ENCODE measurements around the gene POP4. TPM values are rescaled to one million over a fixed set of nuclear protein-coding genes. Genes with fewer than 3 reads are reported as not detected.
A peak's percentile ranks its signal among the peaks of the same experiment; 100 is the strongest.

Gene POP4
- total RNA-seq, 2 experiments from 2014 or later: 79.9 to 80.3 TPM

- H3K27me3 Mint-ChIP-seq: peaks cover 10% of the 10 kb centered on the region
- no peak overlapping the region for H3K27ac Mint-ChIP-seq
- DNase-seq (no peak), ATAC-seq (ENCODE audit: low read depth) (no peak)
- H3K9me3 Mint-ChIP-seq: peaks cover 2% of the 10 kb centered on the region
- H3K36me3 Mint-ChIP-seq: no peaks in the 10 kb centered on the region
- POLR2A ChIA-PET: interaction anchor here (1.1 kb wide), 1 partner anchor 14 kb away, joined by 5 read pairs; no protein-coding TSS in a partner anchor
- no peak overlapping the region for H3K4me3 Mint-ChIP-seq
- no peaks in the 10 kb centered on the region for H3K4me1 Mint-ChIP-seq
These were observed 27.9 kb downstream of the POP4 start for GRCh38 chr19:29634002-29634401.

GRCh38 chr19:29634423-29635130 is 28.5 kb downstream of the POP4 start:
- Mint-ChIP-seq H3K27me3 (peaks cover 10% of the 10 kb centered on the region), H3K9me3 (peaks cover 2% of the 10 kb centered on the region), H3K27ac (no peak overlapping the region), H3K36me3 (no peaks in the 10 kb centered on the region), H3K4me1 (no peaks in the 10 kb centered on the region), H3K4me3 (no peak overlapping the region)
- ATAC-seq (ENCODE audit: low read depth) (no peak), DNase-seq (no peak)
- POLR2A ChIA-PET: interaction anchor here (1.1 kb wide), 1 partner anchor 14 kb away, joined by 5 read pairs; no protein-coding TSS in a partner anchor

- Mint-ChIP-seq H3K4me3 (no peak overlapping the region), H3K27ac (no peak overlapping the region), H3K36me3 (no peaks in the 10 kb centered on the region), H3K9me3 (peaks cover 2% of the 10 kb centered on the region), H3K27me3 (peaks cover 10% of the 10 kb centered on the region), H3K4me1 (no peaks in the 10 kb centered on the region)
- DNase-seq (no peak), ATAC-seq (ENCODE audit: low read depth) (no peak)
- POLR2A ChIA-PET: no interaction called here
These were observed 29.9 kb downstream of the POP4 start for GRCh38 chr19:29635963-29636362.

GRCh38 chr19:29636553-29637360 is 30.7 kb downstream of the POP4 start:
- Mint-ChIP-seq H3K4me1 (no peaks in the 10 kb centered on the region), H3K36me3 (no peaks in the 10 kb centered on the region), H3K27ac (no peak overlapping the region), H3K27me3 (peaks cover 16% of the 10 kb centered on the region), H3K9me3 (peaks cover 2% of the 10 kb centered on the region), H3K4me3 (no peak overlapping the region)
- POLR2A ChIA-PET: no interaction called here
- DNase-seq: no peak
- ATAC-seq (ENCODE audit: low read depth): no peak

- Mint-ChIP-seq H3K27ac (no peak overlapping the region), H3K4me1 (no peaks in the 10 kb centered on the region), H3K9me3 (peaks cover 1% of the 10 kb centered on the region), H3K27me3 (peaks cover 11% of the 10 kb centered on the region), H3K4me3 (no peak overlapping the region), H3K36me3 (no peaks in the 10 kb centered on the region)
- ATAC-seq (ENCODE audit: low read depth) (no peak), DNase-seq (no peak)
- POLR2A ChIA-PET: interaction anchor here (1.0 kb wide), 1 partner anchor 33 kb away, joined by 3 read pairs; the partner anchor contains the start of gene POP4
These were observed 33.0 kb downstream of the POP4 start for GRCh38 chr19:29639086-29639485.

- Mint-ChIP-seq H3K27ac (no peak overlapping the region), H3K36me3 (peaks cover 2% of the 10 kb centered on the region), H3K4me1 (peaks cover 4% of the 10 kb centered on the region), H3K4me3 (no peak overlapping the region), H3K27me3 (peaks cover 11% of the 10 kb centered on the region), H3K9me3 (no peaks in the 10 kb centered on the region)
- ATAC-seq (ENCODE audit: low read depth) (no peak), DNase-seq (no peak)
- POLR2A ChIA-PET: no interaction called here
These were observed 34.1 kb downstream of the POP4 start for GRCh38 chr19:29640231-29640630.

GRCh38 chr19:29641597-29641996 is 35.5 kb downstream of the POP4 start:
- no peaks in the 10 kb centered on the region for H3K9me3 Mint-ChIP-seq
- H3K27ac Mint-ChIP-seq: no peak overlapping the region
- ATAC-seq (ENCODE audit: low read depth): no peak
- peaks cover 16% of the 10 kb centered on the region for H3K4me1 Mint-ChIP-seq
- DNase-seq: no peak
- peaks cover 2% of the 10 kb centered on the region for H3K36me3 Mint-ChIP-seq
- H3K27me3 Mint-ChIP-seq: peaks cover 11% of the 10 kb centered on the region
- POLR2A ChIA-PET: no interaction called here
- no peak overlapping the region for H3K4me3 Mint-ChIP-seq

GRCh38 chr19:29643361-29643935 is 37.4 kb downstream of the POP4 start:
- POLR2A ChIA-PET: no interaction called here
- Mint-ChIP-seq H3K27me3 (peaks cover 11% of the 10 kb centered on the region), H3K9me3 (no peaks in the 10 kb centered on the region), H3K36me3 (peaks cover 2% of the 10 kb centered on the region), H3K4me1 (peaks cover 16% of the 10 kb centered on the region), H3K27ac (no peak overlapping the region), H3K4me3 (no peak overlapping the region)
- DNase-seq (no peak), ATAC-seq (ENCODE audit: low read depth) (no peak)

GRCh38 chr19:29644210-29644609 is 38.1 kb downstream of the POP4 start:
- Mint-ChIP-seq H3K27me3 (peaks cover 11% of the 10 kb centered on the region), H3K9me3 (no peaks in the 10 kb centered on the region), H3K4me3 (no peak overlapping the region), H3K36me3 (peaks cover 2% of the 10 kb centered on the region), H3K27ac (no peak overlapping the region), H3K4me1 (peaks cover 16% of the 10 kb centered on the region)
- ATAC-seq (ENCODE audit: low read depth): no peak
- POLR2A ChIA-PET: no interaction called here
- DNase-seq: no peak

GRCh38 chr19:29645491-29645867 is 39.4 kb downstream of the POP4 start:
- Mint-ChIP-seq H3K36me3 (peaks cover 2% of the 10 kb centered on the region), H3K27me3 (peaks cover 11% of the 10 kb centered on the region), H3K9me3 (no peaks in the 10 kb centered on the region), H3K27ac (no peak overlapping the region), H3K4me3 (peak overlapping the region; percentile 42), H3K4me1 (peaks cover 16% of the 10 kb centered on the region)
- POLR2A ChIA-PET: no interaction called here
- DNase-seq (peak; percentile 5), ATAC-seq (ENCODE audit: low read depth) (no peak)

GRCh38 chr19:29645911-29646310 is 39.8 kb downstream of the POP4 start:
- peak overlapping the region; percentile 42 for H3K4me3 Mint-ChIP-seq
- no peak overlapping the region for H3K27ac Mint-ChIP-seq
- DNase-seq: peak; percentile 25
- H3K9me3 Mint-ChIP-seq: no peaks in the 10 kb centered on the region
- POLR2A ChIA-PET: no interaction called here
- peaks cover 16% of the 10 kb centered on the region for H3K4me1 Mint-ChIP-seq
- peaks cover 2% of the 10 kb centered on the region for H3K36me3 Mint-ChIP-seq
- H3K27me3 Mint-ChIP-seq: peaks cover 11% of the 10 kb centered on the region
- ATAC-seq (ENCODE audit: low read depth): peak; percentile 33

- Mint-ChIP-seq H3K27me3 (peaks cover 13% of the 10 kb centered on the region), H3K9me3 (peaks cover 2% of the 10 kb centered on the region), H3K27ac (no peak overlapping the region), H3K36me3 (no peaks in the 10 kb centered on the region), H3K4me3 (no peak overlapping the region), H3K4me1 (peaks cover 5% of the 10 kb centered on the region)
- POLR2A ChIA-PET: no interaction called here
- DNase-seq: no peak
- no peak for ATAC-seq (ENCODE audit: low read depth)
These were observed 44.8 kb downstream of the POP4 start for GRCh38 chr19:29650772-29651387.

- no peak overlapping the region for H3K27ac Mint-ChIP-seq
- POLR2A ChIA-PET: no interaction called here
These were observed 45.7 kb downstream of the POP4 start for GRCh38 chr19:29651622-29652394.

More at GRCh38 chr19:29651622-29652394, 45.7 kb downstream of the POP4 start:
- DNase-seq (no peak), ATAC-seq (ENCODE audit: low read depth) (no peak)
- H3K4me1 Mint-ChIP-seq: no peaks in the 10 kb centered on the region
- no peak overlapping the region for H3K4me3 Mint-ChIP-seq
- peaks cover 2% of the 10 kb centered on the region for H3K9me3 Mint-ChIP-seq
- H3K27me3 Mint-ChIP-seq: peaks cover 13% of the 10 kb centered on the region
- H3K36me3 Mint-ChIP-seq: no peaks in the 10 kb centered on the region

Data from activated naive CD8-positive, alpha-beta T cell treated with anti-CD3 and anti-CD28 coated beads, Interleukin-2, amount 10 ng/mL, durations not matched to agents 7 days and 5 days (primary cell).